ENCODE data around the gene IRS1. TPM values are rescaled to one million over a fixed set of nuclear protein-coding genes. Genes with fewer than 3 reads are reported as not detected.

The IRS1 gene
- total and polyA plus RNA-seq, 2 donors = 7.4 to 11.5 TPM

DNA sequence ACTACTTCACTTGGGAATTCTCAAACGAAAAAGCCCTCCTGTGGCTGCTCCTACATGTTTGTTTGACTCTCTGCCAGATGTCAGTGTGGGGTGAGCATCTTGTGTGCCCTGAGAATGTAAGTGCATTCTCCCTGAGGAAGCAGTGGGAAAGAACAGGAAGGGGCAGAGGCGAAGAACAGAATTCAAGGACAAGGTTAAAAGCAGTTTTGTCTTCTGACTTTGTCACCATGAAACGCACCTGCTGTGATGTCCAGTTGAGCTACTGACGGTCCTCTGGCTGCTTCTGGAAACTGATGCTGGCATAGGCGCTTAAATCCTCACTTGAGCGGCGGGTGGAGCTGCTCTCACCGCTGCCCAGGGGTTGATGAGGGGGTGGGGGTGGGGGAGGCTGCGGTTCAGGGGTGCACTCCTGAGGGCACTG is 4.9 kb downstream of the IRS1 start:
- Histone ChIP-seq H3K4me1 (ENCODE audit: control insufficient read depth in 2 of 2, insufficient read depth in 2 of 2, low read length in 2 of 2) (peaks cover 38 to 57% of the 10 kb centered on the region in 2 donors), H3K4me3 (ENCODE audit: low read length in 2 of 2) (peak overlapping the region; percentile 32 to 46), H3K27me3 (ENCODE audit: control insufficient read depth in 2 of 2, insufficient read depth in 1 of 2, low read length in 1 of 2) (peaks cover 0 to 3% of the 10 kb centered on the region in 2 donors), H3K27ac (ENCODE audit: low read depth in 1 of 2, low read length in 1 of 2) (peak overlapping the region; percentile 21 to 41), H3K9me3 (ENCODE audit: control insufficient read depth in 2 of 2, insufficient read depth in 1 of 2, low read length in 1 of 2) (peaks cover 1 to 4% of the 10 kb centered on the region in 2 donors), H3K36me3 (ENCODE audit: control insufficient read depth in 2 of 2, insufficient read depth in 2 of 2, low read length in 1 of 2) (peaks cover 29 to 30% of the 10 kb centered on the region in 2 donors)
- DNase-seq (ENCODE audit: low read depth in 6 of 9, low spot score in 9 of 9) = no peak
- WGBS = 85% methylated on average over 9 of the region's 9 CpGs

DNA sequence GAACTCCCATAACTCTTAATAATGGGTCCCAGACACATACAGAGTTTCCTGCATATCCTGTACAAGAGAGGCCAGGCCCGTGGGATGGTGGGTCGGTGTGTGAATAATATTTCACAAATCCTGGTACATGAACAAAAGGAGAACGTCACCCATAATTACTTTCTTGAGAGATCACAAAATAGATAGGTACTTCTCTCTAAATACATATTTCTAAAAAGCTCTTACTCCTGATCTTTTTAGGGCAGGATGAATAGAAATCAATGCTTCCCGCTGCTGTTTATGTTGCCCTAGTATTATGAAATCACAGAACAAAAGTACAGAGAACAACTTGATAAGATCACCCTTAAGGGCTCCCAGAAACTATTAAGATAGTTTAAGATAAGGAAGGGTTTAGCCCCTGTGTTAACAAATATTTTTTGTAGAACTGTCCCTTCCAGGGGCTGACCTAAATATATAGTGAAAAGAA is 5.4 kb downstream of the IRS1 start:
- Histone ChIP-seq H3K27ac (ENCODE audit: low read depth in 1 of 2, low read length in 1 of 2) (peak overlapping the region in 1 of 2 donors; percentile 6), H3K4me3 (ENCODE audit: low read length in 2 of 2) (peak overlapping the region; percentile 32 to 46)

DNA sequence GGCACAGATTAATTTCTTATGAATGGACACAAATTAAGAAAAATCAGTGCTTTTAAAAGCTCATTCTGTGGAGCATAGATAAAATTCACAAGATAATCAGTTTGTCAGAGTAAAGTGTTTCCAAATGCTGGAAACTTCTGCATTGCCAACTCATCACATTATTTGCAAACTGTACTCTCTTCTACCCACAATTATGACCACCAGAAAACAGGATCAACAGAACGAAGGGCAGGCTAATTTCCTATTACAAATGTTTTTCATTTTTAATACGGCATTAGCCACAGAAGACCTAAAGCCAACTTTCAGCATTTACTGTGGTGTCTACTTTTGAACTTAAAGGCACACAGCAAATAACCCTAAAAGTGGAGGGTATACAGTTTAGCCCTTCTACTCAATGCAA is 6.0 kb downstream of the IRS1 start:
- Histone ChIP-seq H3K4me3 (ENCODE audit: low read length in 2 of 2) (peak overlapping the region; percentile 32 to 46), H3K9me3 (ENCODE audit: control insufficient read depth in 2 of 2, insufficient read depth in 1 of 2, low read length in 1 of 2) (peaks cover 1 to 4% of the 10 kb centered on the region in 2 donors), H3K4me1 (ENCODE audit: control insufficient read depth in 2 of 2, insufficient read depth in 2 of 2, low read length in 2 of 2) (peaks cover 42 to 57% of the 10 kb centered on the region in 2 donors), H3K27me3 (ENCODE audit: control insufficient read depth in 2 of 2, insufficient read depth in 1 of 2, low read length in 1 of 2) (peaks cover 0 to 3% of the 10 kb centered on the region in 2 donors), H3K27ac (ENCODE audit: low read depth in 1 of 2, low read length in 1 of 2) (peak overlapping the region in 1 of 2 donors; percentile 6), H3K36me3 (ENCODE audit: control insufficient read depth in 2 of 2, insufficient read depth in 2 of 2, low read length in 1 of 2) (peaks cover 29 to 30% of the 10 kb centered on the region in 2 donors)
- DNase-seq (ENCODE audit: low read depth in 6 of 9, low spot score in 9 of 9) = no peak
- 86% methylated on average over 2 of the region's 2 CpGs for WGBS

More for the DNA sequence above, 5.4 kb downstream of the IRS1 start:
- Histone ChIP-seq H3K4me1 (ENCODE audit: control insufficient read depth in 2 of 2, insufficient read depth in 2 of 2, low read length in 2 of 2) (peaks cover 42 to 57% of the 10 kb centered on the region in 2 donors), H3K36me3 (ENCODE audit: control insufficient read depth in 2 of 2, insufficient read depth in 2 of 2, low read length in 1 of 2) (peaks cover 29 to 30% of the 10 kb centered on the region in 2 donors), H3K9me3 (ENCODE audit: control insufficient read depth in 2 of 2, insufficient read depth in 1 of 2, low read length in 1 of 2) (peaks cover 1 to 4% of the 10 kb centered on the region in 2 donors), H3K27me3 (ENCODE audit: control insufficient read depth in 2 of 2, insufficient read depth in 1 of 2, low read length in 1 of 2) (peaks cover 0 to 3% of the 10 kb centered on the region in 2 donors)
- 91% methylated on average over 4 of the region's 4 CpGs for WGBS
- DNase-seq (ENCODE audit: low read depth in 6 of 9, low spot score in 9 of 9) = no peak

DNA sequence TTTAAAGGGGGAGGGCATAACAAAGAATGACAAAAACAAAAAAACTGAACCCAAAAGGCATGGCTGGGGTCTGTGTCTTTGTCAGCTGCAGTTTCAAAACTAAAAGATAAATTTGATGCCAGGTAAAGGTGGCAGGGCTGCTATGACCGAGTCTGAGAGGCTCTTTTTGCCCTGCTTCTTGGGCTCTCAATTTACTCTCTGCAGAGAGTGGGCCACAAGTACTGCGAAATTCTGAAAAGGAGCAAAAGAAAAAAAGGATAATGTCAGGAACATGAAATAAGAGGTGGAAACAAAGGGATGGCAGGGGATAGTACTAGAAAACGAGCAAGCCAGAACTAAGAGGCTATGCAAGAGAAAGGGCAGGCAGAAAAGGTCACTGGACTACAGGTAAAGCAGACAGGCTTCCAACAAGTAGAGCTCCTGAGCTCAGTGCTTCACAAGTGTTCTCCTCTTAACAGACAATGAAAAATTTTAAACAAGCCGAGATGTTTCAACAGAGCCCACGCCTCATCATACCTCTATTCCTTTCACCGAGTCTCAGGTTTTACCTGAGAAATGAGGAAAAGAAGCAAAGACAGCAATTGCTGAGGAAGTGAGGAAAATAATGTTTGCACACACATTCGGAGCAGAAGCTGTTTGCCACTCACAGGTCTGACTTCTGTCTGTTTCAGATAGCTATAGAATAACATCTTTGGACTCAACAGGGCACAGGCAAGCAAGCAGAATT is 7.3 kb downstream of the IRS1 start:
- H3K4me1 ChIP-seq (ENCODE audit: control insufficient read depth in 2 of 2, insufficient read depth in 2 of 2, low read length in 2 of 2) = peaks cover 38 to 47% of the 10 kb centered on the region in 2 donors
- H3K9me3 ChIP-seq (ENCODE audit: control insufficient read depth in 2 of 2, insufficient read depth in 1 of 2, low read length in 1 of 2) = peaks cover 0 to 4% of the 10 kb centered on the region in 2 donors
- H3K27ac ChIP-seq (ENCODE audit: low read depth in 1 of 2, low read length in 1 of 2) = peak overlapping the region; percentile 92 to 97
- H3K27me3 ChIP-seq (ENCODE audit: control insufficient read depth in 2 of 2, insufficient read depth in 1 of 2, low read length in 1 of 2) = no peaks in the 10 kb centered on the region
- H3K4me3 ChIP-seq (ENCODE audit: low read length in 2 of 2) = peak overlapping the region; percentile 76
- DNase-seq (ENCODE audit: low read depth in 6 of 9, low spot score in 9 of 9) = peak in 1 of 9 donors; percentile 44
- 71% methylated on average over 7 of the region's 7 CpGs for WGBS
- peaks cover 21 to 28% of the 10 kb centered on the region in 2 donors for H3K36me3 ChIP-seq (ENCODE audit: control insufficient read depth in 2 of 2, insufficient read depth in 2 of 2, low read length in 1 of 2)

DNA sequence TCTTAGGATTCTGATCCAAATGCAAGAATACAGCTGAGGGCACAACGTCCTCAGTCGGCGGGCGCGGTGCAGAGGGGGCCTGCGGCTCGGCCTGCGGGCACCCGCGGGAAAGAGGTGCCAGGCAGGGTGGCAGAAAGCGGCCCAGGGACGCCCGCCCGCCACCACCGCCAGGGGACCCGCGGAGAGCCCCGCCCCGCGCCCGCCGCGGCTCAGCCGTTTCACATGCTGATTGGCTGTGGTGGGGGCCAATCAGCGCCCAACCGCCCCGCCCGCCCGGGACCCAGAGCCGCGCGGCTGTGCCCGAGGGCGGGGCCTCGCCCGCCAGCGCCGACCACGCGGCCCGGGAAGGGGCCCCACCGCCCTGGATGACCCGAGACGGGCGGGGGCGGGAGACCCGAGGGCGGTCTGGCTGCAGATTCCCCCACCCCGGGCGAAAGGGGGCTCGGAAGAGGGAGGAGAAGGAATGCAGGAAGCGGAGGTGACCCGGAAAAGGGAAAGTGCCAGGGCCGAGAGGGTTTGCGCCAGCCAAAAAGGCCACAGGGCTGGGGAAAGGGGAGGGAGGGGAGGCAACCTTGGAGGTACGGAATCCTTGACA is 8.0 kb downstream of the IRS1 start:
- WGBS = under 1% methylated on average over 56 of the region's 56 CpGs
- DNase-seq (ENCODE audit: low read depth in 6 of 9, low spot score in 9 of 9) = peak in 6 of 9 donors; percentile 75 to 94 (median 86)
- H3K27ac ChIP-seq (ENCODE audit: low read depth in 1 of 2, low read length in 1 of 2) = peak overlapping the region; percentile 92 to 97
- H3K27me3 ChIP-seq (ENCODE audit: control insufficient read depth in 2 of 2, insufficient read depth in 1 of 2, low read length in 1 of 2) = no peaks in the 10 kb centered on the region
- H3K4me3 ChIP-seq (ENCODE audit: low read length in 2 of 2) = peak overlapping the region; percentile 76
- H3K36me3 ChIP-seq (ENCODE audit: control insufficient read depth in 2 of 2, insufficient read depth in 2 of 2, low read length in 1 of 2) = peaks cover 15 to 24% of the 10 kb centered on the region in 2 donors
- H3K9me3 ChIP-seq (ENCODE audit: control insufficient read depth in 2 of 2, insufficient read depth in 1 of 2, low read length in 1 of 2) = peaks cover 0 to 4% of the 10 kb centered on the region in 2 donors
- H3K4me1 ChIP-seq (ENCODE audit: control insufficient read depth in 2 of 2, insufficient read depth in 2 of 2, low read length in 2 of 2) = peaks cover 36 to 40% of the 10 kb centered on the region in 2 donors

DNA sequence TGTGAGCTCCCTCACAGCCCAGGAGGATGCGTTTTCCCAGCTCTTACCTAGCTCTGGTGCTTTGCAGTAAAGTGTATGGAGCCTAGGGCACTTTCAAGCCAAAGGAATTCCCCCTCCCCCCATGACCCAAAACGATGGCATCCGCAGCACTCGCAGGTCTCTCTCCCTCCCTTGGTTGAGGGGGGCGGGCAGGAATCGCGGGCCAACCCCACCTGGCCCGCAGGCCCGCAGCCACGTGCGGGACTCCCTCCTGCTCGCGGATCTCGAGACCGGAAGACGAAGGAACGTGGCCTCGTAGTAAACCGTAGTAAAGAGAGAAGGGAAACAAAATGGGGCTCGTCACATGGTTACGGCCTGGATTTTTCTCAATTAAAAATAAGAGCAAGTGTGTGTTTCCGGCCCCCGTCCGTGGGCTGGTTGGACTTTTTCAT is 8.5 kb downstream of the IRS1 start:
- DNase-seq (ENCODE audit: low read depth in 6 of 9, low spot score in 9 of 9) = peak in 6 of 9 donors; percentile 69 to 92 (median 77)
- peaks cover 9 to 19% of the 10 kb centered on the region in 2 donors for H3K36me3 ChIP-seq (ENCODE audit: control insufficient read depth in 2 of 2, insufficient read depth in 2 of 2, low read length in 1 of 2)
- H3K4me1 ChIP-seq (ENCODE audit: control insufficient read depth in 2 of 2, insufficient read depth in 2 of 2, low read length in 2 of 2) = peaks cover 34% of the 10 kb centered on the region in 2 donors
- H3K9me3 ChIP-seq (ENCODE audit: control insufficient read depth in 2 of 2, insufficient read depth in 1 of 2, low read length in 1 of 2) = peaks cover 0 to 4% of the 10 kb centered on the region in 2 donors
- no peaks in the 10 kb centered on the region for H3K27me3 ChIP-seq (ENCODE audit: control insufficient read depth in 2 of 2, insufficient read depth in 1 of 2, low read length in 1 of 2)
- H3K4me3 ChIP-seq (ENCODE audit: low read length in 2 of 2) = peak overlapping the region; percentile 51 to 76
- H3K27ac ChIP-seq (ENCODE audit: low read depth in 1 of 2, low read length in 1 of 2) = peak overlapping the region; percentile 92 to 97
- 3% methylated on average over 24 of the region's 24 CpGs for WGBS

DNA sequence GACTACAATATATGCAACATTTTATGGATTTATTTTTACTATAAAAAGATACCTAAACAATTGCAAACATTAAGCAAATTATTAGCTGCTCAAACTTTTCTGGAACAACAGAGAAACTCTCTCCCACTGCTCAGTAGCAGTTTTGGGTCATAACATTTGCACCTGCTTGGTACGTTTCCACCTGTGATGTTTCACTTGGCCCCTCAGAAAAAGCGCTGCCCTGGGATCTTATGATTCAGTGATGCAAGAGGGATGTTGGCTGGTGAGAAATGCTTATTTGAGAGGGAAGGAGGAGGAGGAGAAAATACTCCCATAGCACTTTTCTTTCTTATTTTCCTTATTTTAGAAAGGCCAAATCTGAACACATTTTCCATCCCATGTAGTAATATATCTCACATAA is 9.2 kb downstream of the IRS1 start:
- WGBS = 83% methylated on average over 2 of the region's 2 CpGs
- peaks cover 3 to 13% of the 10 kb centered on the region in 2 donors for H3K36me3 ChIP-seq (ENCODE audit: control insufficient read depth in 2 of 2, insufficient read depth in 2 of 2, low read length in 1 of 2)
- H3K9me3 ChIP-seq (ENCODE audit: control insufficient read depth in 2 of 2, insufficient read depth in 1 of 2, low read length in 1 of 2) = peaks cover 0 to 4% of the 10 kb centered on the region in 2 donors
- H3K4me3 ChIP-seq (ENCODE audit: low read length in 2 of 2) = peak overlapping the region in 1 of 2 donors; percentile 6
- peak overlapping the region in 1 of 2 donors; percentile 92 for H3K27ac ChIP-seq (ENCODE audit: low read depth in 1 of 2, low read length in 1 of 2)
- no peak for DNase-seq (ENCODE audit: low read depth in 6 of 9, low spot score in 9 of 9)
- no peaks in the 10 kb centered on the region for H3K27me3 ChIP-seq (ENCODE audit: control insufficient read depth in 2 of 2, insufficient read depth in 1 of 2, low read length in 1 of 2)
- H3K4me1 ChIP-seq (ENCODE audit: control insufficient read depth in 2 of 2, insufficient read depth in 2 of 2, low read length in 2 of 2) = peaks cover 28% of the 10 kb centered on the region in 2 donors

DNA sequence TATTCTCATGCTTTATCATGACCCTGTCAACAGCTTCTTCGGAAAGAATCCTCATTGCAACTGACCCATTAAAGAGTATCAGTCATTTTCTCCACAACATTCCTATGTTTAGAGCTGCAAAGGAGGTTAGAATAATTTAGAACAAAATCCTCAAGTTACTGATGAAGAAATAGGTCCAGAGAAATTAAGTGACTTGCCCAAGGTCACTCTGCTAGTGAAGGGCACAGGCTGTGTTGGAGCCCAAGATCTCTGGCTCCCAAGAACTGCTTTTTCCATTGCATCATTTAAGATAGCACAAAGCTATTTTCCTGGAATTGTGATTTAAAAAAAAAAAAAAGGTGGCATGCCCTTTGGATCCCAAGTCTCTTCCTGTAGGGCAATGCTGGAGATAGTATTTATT is 9.6 kb downstream of the IRS1 start:
- Histone ChIP-seq H3K4me1 (ENCODE audit: control insufficient read depth in 2 of 2, insufficient read depth in 2 of 2, low read length in 2 of 2) (peaks cover 24% of the 10 kb centered on the region in 2 donors), H3K9me3 (ENCODE audit: control insufficient read depth in 2 of 2, insufficient read depth in 1 of 2, low read length in 1 of 2) (peaks cover 0 to 4% of the 10 kb centered on the region in 2 donors), H3K4me3 (ENCODE audit: low read length in 2 of 2) (no peak overlapping the region), H3K27ac (ENCODE audit: low read depth in 1 of 2, low read length in 1 of 2) (no peak overlapping the region), H3K36me3 (ENCODE audit: control insufficient read depth in 2 of 2, insufficient read depth in 2 of 2, low read length in 1 of 2) (peaks cover 0 to 9% of the 10 kb centered on the region in 2 donors), H3K27me3 (ENCODE audit: control insufficient read depth in 2 of 2, insufficient read depth in 1 of 2, low read length in 1 of 2) (no peaks in the 10 kb centered on the region)
- WGBS = 99% methylated on average over 1 of the region's 1 CpG
- no peak for DNase-seq (ENCODE audit: low read depth in 6 of 9, low spot score in 9 of 9)
